AG09319 (cell line): Measurements from ENCODE around the gene RAB41.
"Not testable (repeated sequence)": the region's sequence is repeated elsewhere in the genome, so short reads cannot be mapped to it uniquely, and the experiment has no call there.

Experiments
- DNase-seq: peaks from one replicate; pipeline ENCODE4 v3.0.0-alpha.2; 2010; ENCODE audit warnings: low read depth; ENCODE audit errors: extremely low read depth
- CTCF ChIP-seq: IDR thresholded peaks from 2 replicates; pipeline ENCODE4 v1.5.1; 2011; ENCODE audit warnings: low read depth, mild to moderate bottlenecking, inconsistent platforms, low read length, moderate library complexity

The RAB41 gene

GRCh38 chrX:70289793-70290770 is 8.1 kb downstream of the RAB41 start, which contains the start of the genes KIF4A and PDZD11:
Gene KIF4A, plus strand, starts transcription at chrX:70290104. Its CDS starts 355 bp downstream, at chrX:70290459.
Gene PDZD11, minus strand, starts transcription at chrX:70289927. Its CDS starts 586 bp downstream, at chrX:70289341.
- TF ChIP-seq CTCF: no peak
- peak; percentile 50 for DNase-seq

DNA sequence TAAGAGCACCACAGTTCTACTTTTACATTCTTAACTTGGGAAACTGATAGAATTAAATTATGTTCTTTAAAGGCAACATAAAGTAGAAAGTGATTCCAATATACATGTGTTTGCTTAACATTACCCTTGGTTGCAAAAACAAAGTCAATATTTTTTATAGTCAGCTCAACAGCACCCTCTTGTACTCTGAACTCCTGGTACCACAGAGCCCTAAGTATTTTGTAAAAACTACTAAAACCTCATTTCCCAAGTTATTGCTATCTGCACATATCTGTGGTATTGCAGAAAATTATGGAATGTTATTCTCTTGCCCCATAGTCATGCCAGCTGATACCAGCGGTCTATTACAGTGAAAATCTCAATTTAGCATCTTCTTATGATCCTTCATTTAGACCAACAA is 10.8 kb downstream of the RAB41 start:
- DNase-seq: no peak
- no peak; the same call in 1 of the 2 replicates for TF ChIP-seq CTCF

DNA sequence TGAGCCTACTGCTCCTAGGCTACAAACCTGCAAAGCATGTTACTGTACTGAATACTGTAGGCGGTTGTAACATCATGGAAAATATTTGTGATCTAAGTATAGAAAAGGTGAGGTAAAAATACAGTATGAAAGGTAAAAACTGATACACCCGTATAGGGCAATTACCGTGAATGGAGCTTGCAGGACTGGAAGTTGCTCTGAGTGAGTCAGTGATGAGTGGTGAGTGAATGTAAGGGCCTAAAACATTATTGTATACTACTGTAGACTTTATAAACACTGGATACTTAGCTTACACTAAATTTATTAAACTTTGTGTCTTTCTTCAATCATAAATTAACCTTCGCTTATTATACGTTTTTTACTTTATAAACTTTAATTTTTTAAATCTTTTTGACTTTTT is 11.6 kb downstream of the RAB41 start:
- no peak for DNase-seq
- TF ChIP-seq CTCF: no peak

DNA sequence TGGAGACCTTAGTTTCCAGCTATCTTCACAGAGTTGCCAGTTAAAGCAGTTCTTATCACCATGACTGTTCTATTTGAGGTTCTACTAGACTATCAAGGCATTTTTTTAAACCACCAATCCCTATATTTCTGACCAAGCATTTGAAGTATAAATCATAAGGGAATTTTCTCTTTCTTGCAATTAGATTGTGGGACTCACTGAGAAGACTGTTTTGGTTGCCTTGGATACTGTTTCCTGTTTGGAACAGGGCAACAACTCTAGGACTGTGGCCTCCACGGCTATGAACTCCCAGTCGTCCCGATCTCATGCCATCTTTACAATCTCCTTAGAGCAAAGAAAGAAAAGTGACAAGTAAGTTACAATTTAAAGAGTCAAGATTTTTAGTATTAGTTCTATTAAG is 19.7 kb downstream of the RAB41 start:
- DNase-seq: peak; percentile 16
- TF ChIP-seq CTCF: no peak

- no peak for TF ChIP-seq CTCF
- no peak for DNase-seq
Measured at GRCh38 chrX:70313503-70313902, 31.5 kb downstream of the RAB41 start.

- no peak for TF ChIP-seq CTCF
- no peak for DNase-seq
Measured at GRCh38 chrX:70322784-70323183, 40.8 kb downstream of the RAB41 start.

GRCh38 chrX:70323628-70324027 is 41.7 kb downstream of the RAB41 start:
- DNase-seq: not testable (repeated sequence)

GRCh38 chrX:70324326-70324725 is 42.4 kb downstream of the RAB41 start:
- TF ChIP-seq CTCF: no peak
- DNase-seq: no peak
